Smooth muscle cell of the brain vasculature (primary cell): ENCODE data around the gene CAMKK2.
"Not testable (repeated sequence)": the region's sequence is repeated elsewhere in the genome, so short reads cannot be mapped to it uniquely, and the experiment has no call there.

ENCODE experiments used
- DNase-seq: peaks from one replicate; pipeline ENCODE4 v3.0.0-alpha.2; 2012; ENCODE audit warnings: low read depth, low spot score

Gene CAMKK2

DNA sequence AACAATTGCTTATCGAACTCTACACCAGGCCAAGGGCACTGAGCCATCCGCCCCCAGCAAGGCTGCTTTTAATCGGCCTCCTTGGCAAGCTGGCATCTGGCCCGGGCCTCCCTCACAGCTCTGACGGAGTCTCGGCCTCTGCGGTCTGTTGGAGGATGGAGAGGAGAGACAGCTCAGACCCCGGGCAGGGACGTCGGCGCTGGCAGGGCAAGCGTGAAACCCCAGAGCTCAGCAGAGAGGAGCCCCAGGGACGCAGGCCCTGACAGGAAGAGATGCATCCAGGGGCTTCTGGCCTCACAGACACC lies 17.5 kb downstream of the CAMKK2 start:
- no peak for DNase-seq

DNA sequence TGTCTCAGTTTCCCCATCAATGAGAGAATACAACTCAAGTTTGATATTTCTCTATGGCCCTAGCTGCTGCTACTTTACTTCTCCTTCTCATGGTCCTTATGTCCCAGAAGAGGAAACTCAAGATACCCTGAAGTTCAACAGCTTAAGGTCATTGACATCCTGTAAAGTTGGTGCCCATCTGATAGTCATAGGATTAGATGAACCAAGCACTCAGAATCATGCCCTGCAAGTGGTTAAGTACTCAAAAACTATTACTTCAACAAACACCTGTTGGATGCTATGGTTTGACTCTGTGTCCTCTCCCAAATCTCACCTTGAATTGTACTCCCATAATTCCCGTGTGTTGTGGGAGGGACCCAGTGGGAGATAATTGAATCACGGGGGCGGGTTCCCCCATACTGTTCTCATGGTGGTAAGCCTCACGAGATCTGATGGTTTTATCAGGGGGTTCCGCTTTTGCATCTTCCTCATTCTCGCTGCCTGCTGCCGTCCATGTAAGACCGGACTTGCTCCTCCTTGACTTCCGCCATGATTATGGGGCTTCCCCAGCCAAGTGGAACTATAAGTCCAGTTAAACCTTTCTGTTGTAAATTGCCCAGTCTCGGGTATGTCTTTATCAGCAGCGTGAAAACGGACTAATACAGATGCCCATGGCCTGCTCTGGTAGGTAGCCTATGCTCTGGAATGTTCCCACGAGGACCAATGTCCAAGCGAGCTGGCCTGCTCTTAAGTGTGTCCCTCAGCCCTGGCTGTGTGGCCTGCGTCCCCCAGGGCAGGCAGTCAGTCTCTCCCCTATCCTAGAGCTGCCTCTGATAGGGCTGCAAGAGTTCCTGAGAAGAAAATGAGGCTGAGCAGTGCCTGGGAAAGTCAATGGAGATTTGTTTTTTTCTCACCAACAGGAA lies 18.1 kb downstream of the CAMKK2 start:
- DNase-seq: no peak

DNA sequence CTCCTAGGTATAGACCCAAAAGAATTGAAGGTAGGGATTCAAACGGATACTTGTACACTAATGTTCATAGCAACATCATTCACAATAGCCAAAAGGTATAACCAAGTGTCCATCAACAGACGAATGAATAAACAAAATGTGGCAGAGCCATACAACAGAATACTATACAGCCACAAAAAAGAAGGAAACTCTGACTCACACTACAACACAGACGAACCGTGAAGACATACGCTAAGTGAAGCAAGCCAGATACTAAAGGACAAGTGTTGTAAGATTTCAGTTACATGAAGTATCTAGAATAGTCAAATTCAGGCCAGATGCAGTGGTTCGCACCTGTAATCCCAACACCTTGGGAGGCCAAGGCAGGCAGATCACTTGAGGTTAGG lies 19.1 kb downstream of the CAMKK2 start:
- no peak for DNase-seq

DNA sequence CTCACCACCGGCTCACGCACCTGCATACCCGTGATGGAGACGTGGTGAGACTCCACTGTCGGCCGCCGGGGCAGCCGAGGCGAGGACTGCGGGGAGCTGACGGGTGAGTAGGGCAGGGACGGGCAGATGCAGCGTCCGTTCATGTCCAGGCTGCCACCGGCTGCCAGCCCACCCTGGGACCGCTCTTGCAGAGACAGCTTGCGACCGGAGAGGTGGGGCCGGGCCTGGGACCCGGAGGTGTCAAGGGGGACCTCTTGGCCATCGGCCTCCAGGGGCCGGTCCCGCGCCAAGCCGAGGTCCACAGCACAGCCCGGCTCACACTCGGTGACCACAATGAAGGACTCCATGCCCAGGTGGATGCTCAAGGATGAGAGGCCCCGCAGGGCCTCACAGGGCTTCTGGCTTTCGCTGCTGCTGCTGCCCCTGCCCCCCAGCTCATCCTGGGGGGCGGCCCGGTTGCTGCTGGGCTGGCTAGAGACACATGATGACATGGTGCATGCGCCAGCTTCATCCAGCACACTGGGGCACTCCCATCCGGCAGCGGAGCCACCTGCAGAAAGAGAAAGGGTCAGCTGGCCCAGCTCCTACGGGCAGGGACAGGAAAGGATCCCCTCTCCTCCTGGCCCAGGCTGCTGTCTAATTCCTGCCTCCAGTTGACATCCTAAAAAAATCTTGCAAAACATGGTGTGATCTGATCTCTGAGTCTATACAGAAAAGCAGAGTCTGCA lies 22.3 kb downstream of the CAMKK2 start:
- DNase-seq: no peak

DNA sequence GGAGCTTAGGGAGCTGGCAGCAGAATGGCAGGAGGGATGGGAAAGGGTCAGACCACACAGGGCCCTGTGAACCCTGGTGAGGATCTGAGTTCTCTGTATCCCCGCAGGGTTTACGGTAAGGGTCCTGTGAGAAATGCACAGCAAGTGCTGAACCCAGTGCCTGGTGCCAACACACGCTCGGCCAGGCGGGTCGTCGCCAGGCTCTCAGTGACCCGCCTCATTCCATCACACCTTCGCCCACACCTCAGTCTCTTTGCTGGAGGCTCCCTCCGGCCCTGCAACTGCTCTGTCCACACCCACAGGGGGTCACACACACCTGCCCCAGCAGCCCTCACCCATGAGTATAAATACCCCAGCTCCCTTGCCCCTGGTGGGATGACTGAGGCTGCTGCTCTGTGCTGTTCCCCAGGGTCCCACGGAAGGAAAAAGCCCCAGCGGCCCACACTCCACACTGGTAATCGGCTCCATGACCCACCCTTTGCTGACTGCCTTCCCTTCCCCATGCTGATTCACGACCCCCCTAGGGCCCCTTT lies 23.1 kb downstream of the CAMKK2 start:
- DNase-seq: no peak

DNA sequence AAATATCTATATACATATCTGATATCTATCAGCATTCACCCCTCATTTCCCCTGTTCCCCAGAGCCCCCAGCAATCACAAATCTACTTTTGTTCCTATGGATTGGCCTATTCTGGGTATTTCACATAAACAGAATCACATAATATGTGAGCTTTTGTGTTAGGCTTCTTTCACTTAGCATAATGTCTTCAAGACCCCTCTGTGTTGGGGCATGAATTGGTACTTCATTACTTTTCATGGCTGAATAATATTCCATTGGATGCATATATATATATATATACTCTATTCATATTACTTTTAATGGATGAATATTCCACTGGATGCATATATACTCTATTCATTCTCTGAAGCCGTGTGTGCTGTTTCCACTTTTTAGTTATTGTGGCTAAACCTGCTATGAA lies 28.7 kb downstream of the CAMKK2 start:
- DNase-seq: no peak

DNA sequence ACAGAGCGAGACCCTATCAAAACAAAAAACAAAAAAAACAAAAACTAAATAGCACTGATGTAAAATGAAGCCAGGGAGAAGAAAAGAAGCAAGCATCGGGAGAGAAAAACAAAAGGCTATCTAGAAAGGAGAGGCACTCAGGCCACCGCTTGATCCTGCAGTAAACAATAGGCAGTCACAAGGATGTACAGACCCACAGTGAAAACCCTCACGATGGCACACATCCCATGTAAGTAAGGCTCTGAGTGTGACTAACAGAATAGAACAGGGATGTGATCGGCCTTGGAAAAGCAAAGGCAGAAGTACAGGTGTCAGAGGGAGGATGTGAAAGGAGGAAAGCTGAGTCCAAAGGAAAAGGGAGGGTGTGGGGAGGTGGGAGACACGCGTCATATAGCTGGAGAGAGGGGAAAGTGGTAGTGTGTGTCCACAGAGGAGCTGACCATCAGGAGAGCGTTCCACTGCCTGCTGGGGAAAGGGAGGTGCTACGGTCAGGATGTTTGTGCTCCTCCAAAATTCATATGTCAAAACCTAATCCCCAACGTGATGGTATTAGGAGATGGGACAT lies 31.5 kb downstream of the CAMKK2 start:
- DNase-seq: no peak

DNA sequence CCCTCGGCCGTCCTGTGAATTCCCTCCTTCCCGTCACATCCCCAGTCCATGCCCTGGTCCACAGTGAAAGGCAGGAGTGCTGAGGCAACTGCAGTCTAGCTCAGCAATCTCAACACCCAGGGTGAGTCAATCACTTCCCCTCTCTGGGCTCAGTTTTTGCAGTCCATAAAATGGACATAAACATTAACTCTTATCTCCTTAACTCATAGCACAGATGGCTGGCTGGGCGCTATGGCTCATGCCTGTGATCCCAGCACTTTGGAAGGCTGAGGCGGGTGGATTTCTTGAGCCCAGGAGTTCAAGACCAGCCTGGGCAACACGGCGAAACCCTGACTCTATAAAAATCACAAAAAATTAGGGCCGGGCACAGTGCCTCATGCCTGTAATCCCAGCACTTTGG lies 32.4 kb downstream of the CAMKK2 start:
- no peak for DNase-seq

DNA sequence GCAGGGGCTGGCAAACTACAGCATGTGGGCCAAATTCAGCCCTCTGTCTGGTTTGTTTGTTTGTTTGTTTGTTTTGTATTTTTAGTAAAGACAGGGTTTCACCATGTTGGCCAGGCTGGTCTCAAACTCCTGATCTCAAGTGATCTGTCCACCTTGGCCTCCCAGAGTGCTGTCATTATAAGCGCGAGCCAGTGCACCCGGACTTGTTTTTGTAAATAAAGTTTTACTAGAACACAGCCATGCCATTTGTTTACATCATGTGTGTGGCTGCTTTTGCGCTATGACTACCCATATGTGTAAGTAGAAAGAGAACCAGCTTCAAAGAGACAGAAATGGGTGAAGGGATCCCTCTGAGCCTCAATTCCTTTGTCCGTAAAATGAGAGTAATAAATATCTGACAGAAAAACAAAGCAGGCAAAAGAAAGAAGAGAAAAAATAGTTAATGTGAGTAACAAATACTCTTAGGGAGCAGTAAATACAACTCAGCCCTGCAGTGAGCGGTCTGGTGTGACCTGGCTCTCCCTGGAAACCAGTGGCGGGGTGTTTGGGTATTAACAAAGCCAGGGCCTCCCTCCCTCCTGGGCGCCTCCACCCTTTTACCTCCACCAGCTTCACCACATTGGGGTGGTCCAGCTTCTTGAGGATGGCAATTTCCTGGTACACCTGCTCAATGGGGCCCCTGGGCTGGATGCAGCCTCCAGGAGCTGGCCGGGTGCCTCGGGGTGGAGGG lies 33.1 kb downstream of the CAMKK2 start:
- no peak for DNase-seq

DNA sequence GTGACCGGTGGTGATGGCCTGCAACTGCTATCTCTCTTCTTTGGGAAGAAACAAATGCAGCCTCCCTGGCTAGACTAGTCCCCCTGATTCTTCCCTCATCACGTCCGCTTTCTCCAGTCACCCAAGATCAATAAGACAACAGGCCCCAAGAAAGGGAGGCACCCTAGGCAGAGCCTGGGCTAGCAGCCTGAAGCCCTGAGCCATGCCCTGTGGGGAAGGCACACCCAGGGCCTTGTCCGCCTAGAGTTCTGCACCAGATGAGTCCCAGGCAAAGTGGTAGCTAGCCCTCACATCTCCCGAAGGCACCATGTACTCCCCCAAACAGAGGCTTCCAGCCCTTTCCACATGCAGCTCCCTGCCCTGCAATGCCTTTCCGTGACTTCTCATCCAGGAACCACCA lies 35.1 kb downstream of the CAMKK2 start:
- DNase-seq: no peak

DNA sequence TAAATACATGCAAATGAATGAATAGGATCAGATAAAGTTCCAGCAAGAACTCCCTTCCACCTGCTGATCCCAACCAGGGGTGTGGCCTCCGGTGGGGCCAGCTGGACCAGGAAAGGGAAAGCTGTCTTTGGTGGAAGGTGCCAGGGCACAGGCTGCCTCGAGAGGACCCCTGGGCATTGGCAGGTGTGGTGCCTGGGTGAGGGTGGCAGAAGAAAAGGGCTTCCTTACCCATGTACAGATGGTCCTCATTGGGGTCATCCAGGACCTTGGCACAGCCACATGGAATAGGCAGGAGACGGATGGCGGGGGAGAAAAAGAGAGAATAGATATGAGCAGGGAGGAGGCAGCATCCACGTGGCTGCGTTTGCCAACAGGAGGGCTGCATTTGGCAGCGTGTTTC lies 36.4 kb downstream of the CAMKK2 start:
- no peak for DNase-seq

DNA sequence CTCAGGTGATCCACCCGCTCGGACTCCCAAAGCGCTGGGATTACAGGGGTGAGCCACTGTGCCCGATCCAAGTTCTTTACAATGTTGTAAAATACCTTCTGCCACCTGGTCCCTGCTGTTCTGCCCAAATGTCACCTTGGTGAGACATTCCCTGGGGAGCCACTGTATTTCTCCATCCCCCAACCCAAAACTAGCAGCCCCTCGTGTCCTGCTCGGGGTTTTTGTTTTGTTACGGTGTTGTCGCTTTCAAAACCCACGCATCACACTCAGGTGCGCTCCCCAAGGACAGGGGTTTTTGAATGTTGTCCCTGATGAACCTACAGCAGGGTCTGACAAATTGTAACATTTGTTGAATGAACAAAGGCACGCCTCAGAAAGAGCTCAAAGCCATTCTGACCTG lies 37.4 kb downstream of the CAMKK2 start:
- DNase-seq: no peak

DNA sequence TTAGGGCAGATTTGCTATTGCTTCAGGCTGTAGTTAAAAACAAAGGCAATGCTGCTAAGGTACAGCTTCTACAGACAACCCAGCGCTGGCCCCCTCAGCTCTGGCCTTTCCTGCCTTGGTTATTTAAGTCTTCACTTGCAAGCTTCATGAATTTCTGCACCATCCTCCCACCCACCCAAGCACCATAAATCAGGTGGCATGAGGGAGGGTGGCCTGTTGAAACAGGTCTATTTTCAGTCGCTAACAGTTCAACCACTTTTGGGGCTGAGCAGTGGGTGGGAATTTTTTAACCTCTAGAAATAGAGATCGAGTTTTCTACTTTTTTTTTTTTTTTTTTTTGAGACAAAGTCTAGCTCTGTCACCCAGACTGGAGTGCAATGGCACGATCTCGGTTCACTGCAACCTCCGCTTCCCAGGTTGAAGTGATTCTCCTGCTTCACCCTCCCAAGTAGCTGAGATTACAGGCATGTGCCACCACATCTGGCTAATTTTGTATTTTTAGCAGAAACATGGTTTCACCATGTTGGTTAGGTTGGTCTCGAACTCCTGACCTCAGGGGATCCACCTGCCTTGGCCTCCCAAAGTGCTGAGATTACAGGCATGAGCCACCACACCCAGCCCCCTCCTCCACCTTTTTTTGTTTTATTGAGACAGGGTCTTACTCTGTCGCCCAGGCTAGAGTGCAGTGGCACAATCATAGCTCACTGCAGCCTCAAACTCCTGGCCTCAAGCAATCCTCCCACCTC lies 38.6 kb downstream of the CAMKK2 start:
- DNase-seq: not testable (repeated sequence)

DNA sequence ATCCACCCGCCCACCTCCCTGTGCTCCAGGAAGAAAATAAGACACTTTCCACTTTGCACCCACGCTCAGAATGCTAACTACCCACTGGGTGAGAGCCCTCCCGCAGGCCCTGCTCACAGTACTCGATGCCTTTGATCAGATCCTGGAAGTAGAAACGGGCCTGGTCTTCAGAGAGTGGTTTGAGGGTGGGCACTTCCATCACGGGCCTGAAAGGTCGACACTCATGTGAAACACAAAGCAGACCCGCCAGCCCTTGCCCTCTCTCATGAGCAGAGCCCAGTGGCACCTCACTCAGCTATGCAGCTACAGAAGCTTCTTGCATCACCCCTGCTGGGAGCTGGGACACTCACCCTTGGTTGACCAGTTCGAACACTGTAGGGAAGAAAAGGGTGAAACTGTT lies 41.1 kb downstream of the CAMKK2 start:
- DNase-seq: no peak

DNA sequence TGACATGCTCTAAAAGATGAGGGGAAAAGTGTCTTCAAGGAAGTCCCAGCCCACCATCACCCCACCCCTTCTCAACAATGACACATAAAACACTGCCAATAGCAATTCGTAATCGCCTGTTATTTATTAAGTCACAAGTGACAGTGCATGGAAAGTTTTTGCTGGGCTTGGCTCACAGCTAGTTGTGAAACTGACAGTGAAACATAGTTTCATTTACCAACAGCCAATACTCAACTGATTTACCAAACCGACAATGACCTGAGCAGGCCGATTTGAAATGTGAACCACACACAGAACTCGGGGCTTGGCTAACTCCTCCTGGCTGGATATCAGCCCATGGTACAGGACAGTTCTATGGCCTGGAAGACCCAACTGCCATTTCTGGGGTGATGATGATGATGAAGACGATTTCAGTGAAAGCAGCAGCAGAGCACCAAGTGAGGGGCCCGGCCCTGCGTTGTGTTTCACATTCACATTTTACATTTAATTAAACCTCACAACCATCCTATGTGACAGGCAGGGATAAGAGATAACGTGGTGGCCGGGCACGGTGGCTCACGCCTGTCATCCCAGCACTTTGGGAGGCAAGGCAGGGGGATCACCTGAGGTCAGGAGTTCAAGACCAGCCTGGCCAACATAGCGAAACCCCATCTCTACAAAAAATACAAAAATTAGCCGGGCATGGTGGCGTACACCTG lies 42.7 kb downstream of the CAMKK2 start:
- DNase-seq: no peak

DNA sequence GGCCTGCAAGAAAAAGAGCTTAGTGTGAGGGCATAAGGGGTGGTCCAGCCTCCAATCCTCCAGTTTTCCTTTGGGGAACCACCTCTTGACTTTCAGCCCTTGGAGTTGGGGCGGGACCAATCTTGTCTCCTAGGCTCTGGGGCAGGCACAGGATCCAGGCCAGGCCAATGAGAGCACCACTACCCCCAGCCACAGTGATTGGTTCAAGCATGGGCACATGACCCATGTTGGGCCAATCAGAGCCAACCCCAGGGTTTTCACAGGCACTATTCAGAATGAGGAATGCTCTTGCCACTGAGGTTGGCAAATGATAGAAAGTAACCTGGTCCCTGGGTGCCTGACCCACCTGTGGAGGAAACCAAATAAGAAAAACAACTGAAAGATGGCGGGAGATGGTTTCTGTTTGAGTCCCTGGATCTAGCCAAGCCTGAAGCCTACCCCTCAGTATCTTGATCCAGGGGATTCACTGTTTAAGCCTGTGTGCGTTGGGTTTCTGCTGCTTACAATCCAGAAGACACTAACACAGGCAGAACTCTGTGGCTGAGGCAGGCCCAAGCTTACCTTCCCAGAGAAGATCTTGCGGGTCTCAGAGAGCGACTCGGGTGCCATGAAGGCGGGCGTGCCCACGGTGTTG lies 43.7 kb downstream of the CAMKK2 start:
- no peak for DNase-seq

DNA sequence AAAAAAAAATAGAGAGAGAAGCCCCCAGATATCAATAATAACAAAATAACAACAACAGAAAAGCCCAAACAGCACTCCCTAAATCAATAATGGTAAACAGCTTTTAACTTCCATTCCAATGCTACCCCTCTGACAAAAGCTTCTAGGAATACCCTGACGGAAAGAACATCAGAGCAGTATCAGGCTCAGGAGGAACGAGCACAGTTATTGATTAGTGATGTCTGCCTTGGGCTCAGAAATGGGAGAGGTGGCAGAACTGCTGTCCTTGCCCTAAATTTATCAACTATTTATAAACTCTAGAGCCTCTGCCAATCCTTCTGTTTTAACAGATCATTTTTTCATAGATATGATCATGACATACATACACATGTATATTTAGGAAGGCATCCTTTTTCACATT lies 44.7 kb downstream of the CAMKK2 start:
- DNase-seq: no peak

DNA sequence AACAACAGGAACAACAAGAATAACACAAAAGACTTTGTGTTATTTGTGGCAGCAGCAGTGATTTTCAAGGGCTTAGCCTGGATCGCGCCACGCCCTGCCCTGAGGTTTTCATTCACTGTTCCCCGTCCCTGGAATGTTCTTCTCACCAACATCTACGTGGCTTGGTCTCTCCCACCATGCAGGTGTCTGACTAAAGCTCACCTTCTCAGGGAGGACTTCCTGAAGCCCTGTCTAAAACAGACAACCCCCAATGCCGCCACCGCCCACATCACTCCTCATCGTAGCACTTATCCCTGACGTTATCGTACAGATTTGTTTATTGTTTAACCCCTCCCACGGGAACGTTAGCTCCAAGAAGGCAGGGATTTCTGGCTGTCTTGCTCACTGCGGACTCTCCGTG lies 46.1 kb downstream of the CAMKK2 start:
- DNase-seq: no peak

DNA sequence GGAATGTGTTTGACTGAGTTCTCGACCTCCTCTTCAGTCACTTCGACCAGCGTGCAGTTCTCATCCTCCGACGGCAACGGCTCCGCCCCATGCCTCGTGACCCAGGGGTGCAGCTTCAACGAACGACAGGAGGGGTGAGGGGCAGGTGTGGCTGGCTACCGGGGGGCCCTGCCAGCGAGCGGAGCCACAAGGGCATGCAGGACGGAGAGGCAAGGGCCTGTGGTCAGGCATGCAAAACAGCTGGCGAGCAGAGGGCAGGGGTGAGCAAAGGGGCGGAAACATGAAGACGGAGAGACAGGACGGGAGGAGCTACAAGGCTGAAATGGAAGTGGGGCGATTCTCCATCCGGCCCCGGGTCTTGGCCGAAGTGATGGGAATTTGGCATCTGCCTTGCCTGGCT lies 47.9 kb downstream of the CAMKK2 start:
- no peak for DNase-seq

DNA sequence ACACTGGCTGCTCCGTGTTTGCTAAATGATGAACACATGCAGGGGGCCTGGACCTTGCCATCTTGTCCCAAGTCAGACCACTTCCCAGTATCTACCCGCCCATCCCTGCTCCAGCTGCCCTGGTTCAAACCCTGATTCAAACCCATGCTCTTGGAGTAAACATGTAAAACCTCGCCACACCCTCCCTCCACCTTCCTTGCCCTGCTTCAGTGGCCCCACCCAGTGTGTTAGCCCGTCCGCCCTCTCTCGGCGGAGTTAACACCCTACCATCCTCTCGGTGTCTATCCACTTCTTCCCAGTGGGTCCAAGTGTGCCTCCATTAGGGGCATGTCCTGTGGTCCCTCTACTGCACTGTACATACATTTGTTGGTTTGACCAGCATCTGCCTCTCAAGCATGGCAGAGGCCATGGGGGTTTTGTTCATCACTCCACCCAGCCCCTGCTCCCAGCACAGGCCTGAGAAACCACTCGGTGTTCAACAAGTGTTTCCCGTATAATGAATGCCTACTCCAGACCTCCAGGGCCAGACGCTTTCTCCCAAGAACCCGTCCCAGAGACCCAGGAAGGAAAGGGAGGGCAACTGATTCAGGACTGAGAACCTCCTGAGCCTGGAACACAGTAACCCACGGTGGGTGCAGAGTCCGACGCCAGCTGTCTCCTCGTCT lies 49.5 kb downstream of the CAMKK2 start:
- DNase-seq: no peak
